D341Med (cell line): Measurements from ENCODE around the gene FAM20A.

Experiments
- DNase-seq: peaks from one replicate; pipeline ENCODE4 v3.0.0; 2012; ENCODE audit warnings: low spot score

FAM20A gene

DNA sequence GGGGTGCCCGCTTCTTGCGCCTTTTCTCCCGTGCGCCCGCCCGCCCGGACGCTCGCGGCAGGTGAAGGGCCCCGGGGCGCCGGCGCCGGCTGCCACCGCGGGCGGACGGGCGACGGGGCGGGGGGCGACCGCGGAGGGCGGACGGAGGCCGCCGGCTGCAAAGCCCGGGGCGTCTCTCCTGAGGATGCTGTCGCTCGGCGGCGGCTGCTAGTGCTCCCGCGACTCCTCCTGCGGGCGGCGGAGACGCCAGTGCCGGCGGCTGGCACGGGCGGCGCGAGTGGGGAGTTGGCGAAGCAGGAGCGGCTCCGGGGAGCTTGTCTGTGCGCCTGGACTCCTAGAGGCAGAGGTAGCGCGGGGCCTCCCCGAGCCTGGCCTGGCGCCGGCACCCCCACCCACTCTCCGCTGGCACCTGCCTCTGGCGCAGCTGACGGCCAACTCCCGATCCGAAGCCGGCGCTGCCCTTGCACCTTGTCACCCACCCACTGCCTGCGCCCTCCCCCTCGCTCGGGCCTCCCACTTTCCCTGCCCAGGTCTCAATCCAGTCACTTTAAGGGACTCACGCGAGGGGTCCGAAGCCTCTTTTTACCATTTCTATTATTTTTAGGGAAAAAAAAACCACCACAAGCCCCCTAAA lies at the start of gene FAM20A:
Gene FAM20A, minus strand, starts transcription at position 437 of the 634 bp plus-strand sequence. CDS start 701 bp downstream, outside the sequence.
- peak; percentile 80 for DNase-seq

DNA sequence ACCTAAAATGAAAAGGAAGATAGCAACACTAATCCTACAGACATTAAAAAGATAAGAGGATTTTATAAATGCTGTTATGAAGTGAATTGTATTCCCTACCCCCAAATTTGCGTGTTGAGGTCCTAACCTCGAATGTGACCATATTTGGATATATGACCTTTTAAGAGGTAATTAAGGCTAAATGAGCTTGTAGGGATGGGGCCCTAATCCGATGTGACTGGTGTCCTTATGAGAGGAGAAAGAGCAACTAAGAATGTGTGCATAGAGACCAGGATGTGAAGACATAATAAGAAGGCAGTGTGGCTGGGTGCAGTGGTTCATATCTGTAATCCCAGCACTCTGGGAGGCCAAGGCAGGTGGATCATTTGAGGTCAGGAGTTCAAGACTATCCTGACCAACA lies 48.2 kb upstream of the FAM20A start:
- no peak for DNase-seq

DNA sequence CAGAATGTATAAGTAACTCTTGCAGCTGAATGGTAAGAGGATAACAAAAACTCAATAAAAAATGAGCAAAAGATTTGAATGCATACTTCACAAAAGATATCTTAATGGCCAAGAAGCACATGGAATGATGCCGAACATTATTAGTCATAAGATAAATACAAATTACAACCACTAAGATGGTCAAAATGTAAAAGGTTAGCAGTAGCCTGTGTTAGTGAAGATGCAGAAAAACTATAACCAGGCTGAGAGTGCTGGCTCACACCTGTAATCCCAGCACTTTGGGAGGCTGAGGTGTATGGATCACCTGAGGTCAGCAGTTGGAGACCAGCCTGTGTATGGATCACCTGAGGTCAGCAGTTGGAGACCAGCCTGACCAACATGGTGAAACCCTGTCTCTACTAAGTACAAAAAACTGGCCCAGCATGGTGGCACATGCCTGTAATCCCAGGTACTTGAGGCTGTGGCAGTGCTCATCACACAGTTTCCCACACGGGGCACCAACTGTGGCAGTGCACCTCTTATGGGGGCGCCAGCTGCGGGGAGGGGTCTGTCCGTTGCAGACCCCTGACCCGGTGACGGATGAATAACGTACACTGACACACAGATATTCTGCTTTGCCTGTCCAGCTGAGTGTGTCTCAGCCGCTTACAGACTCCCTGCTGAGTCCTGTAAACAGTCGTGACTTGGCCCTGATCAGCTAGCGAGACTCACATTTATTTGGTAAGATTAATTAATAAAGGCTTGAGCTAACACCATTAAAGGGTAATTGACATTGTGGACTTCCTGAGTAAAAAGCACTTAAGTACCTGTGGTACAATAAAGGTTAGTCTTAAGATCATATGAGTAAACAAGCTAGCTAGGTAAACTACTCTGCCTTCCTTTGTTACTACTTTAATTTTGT lies 45.7 kb upstream of the FAM20A start:
- no peak for DNase-seq

DNA sequence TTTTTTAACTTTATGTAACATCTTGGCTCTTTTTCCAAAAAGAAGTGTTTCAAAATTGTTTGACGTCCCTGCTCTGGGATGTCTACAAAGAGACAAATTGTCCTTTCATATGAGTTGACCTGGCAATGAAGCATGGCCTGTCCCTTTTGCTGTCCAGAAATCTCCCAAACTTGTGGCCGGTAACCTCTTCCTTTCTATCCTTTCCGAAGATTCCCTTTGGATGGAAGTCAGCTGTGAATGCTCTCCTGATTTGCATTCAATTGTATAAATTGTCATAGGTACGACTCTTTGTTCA lies 40.9 kb upstream of the FAM20A start:
- no peak for DNase-seq

DNA sequence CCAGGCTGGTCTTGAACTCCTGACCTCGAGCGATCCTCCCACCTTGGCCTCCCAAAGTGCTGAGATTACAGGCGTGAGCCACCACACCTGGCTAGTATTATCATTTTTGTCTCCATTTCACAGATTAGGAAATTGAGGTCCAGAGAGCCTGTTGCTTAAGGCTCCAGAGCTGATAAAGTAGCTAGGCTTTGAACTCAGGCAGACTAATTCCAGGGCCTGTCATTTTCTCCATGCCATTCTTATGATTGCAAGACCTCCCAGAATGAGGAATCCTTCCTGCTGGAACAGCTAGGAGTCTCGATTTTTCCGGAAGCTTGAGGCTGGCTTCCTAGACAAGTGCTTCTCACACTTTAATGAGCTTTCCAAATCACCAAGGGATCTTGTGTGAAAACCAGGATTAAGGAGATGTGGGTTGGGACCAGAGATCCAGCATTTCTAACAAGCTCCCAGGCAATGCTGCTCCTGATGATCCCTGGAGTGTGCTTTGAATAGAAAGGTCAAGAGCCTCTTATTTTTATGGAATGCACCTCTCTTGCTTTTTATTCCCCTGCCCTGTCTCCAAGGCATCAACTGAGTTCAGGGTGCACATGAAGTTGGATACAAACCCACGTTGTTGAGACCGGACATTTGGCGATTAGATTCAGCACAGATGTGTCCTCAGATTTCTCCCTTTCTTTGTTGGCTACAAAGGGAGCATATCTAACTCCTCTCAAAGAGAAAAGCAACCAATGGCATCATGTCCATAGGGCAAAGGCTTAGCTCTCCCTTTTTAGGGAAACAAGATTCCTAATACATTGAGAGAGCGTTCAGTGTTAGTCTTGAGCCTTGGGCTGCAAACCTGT lies 40.3 kb upstream of the FAM20A start:
- DNase-seq: no peak

DNA sequence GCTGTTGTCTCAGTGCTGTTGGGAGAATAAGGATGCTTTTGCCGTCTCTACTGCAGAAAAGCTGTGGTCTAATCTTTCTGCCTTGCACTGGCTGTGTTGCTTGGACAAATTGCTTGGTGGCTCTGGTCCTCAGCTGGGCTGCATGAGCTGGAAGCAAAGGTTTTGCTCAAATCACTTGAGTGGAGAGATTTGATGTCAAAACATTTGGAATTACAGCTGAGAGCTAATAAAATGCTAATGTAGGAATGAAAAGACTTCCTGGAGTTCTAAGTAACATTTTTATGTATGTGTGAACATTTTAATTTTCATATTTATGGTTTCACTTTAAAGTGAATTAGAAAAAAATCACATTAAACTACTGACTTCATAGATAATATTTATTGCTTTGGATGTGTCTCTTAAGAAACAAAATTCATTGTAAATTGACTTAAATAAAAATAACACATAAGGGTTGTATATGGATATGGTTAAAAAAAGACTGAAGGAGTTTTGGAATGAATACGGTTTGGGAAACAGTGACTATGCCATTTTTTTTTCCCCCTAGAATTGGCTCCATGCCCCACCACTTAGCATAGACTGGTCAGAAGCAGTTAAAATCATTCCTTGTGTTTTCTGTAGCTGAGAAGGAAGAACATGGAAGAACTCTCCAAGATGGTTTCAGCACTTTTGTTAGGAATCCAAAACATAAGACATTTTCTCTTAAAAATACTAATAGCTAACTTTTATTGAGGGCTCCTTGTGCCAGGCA lies 39.2 kb upstream of the FAM20A start:
- no peak for DNase-seq

DNA sequence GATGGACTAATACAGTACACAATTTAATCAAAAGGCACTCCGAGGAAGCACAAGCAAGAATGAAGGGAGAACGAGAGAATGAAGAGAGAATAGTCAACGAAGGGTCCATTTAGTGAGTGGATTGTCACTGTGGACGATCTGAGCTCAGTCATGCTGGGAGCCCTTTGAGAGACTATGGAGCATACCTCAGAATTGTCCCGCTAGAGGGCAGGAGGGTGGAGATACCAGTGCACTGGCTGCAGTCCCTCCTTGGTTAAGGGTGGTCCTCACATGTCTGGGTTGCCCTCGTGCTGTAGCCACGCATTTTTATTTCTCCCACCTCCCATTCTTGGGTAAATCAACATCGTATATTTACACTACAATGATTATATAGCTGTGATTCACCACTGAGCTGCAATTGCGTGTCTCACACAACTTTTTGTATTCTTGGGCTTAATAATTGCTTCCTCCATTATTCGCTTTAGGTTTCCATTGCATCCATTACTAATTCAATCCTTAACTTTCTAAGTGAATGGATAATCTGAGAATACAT lies 33.2 kb upstream of the FAM20A start:
- DNase-seq: no peak

DNA sequence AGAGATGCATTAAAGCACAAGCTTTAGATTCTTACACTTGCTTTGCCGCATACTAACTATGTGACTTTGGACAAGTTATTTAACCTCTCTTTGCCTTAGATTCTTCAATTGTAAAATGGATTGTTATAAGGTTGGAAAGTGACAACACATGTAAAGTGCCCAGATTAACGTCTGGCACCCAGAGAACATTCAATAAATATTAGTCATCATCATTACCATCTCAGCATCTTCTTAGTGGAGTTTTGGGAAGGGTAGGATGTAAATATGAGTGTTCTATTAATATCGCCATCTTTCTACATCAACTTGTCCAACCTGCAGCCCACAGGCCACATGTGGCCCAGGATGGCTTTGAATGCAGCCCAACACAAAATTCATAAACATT lies 27.4 kb upstream of the FAM20A start:
- no peak for DNase-seq

DNA sequence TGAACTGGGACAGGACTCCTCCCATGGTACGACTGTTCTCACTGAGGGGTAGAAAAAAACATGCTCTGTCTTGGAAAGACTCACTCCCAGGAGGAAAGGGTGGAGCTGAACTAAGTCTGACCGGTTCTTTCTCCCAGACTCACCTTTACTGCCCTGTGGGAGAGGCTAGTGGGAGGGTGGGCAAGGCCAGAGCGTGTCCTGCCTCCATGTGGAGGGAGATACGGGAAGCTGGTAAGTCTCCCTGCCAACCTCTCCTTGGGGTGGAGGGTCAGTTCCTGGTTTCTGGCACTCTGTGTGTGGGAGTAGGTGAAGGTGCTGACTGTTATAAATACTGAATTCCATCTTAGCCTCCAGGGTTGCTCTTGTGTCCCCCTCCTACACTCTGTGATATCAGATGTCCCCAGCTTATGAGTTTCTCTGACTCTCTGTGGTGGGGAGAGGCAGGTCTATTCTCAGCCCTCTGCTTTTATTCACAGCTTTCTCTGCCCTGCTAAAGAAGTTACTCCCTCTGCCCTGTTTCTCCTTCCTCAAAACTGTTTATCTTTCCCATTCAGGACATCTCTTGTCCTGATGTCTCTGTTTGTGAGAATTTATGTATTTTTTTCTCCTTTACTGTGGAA lies 26.9 kb upstream of the FAM20A start:
- no peak for DNase-seq

DNA sequence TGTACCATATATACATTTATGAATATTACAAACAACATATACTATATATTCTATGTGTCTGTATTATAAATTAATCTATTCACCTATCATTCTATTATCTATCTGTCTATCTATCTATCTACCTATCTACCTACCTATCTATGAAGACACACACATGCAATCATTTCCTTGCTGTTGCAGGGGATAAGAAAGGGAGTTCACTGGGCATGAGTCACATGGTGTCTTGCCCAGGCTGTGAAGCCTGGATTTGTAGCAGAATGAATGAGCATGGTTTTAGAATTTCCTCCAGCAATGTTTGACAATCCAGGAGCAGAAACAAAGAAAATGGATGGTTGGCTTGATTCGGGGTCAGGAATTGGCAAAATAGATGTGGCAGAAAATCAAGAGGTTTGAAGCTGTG lies 23.2 kb upstream of the FAM20A start:
- no peak for DNase-seq

DNA sequence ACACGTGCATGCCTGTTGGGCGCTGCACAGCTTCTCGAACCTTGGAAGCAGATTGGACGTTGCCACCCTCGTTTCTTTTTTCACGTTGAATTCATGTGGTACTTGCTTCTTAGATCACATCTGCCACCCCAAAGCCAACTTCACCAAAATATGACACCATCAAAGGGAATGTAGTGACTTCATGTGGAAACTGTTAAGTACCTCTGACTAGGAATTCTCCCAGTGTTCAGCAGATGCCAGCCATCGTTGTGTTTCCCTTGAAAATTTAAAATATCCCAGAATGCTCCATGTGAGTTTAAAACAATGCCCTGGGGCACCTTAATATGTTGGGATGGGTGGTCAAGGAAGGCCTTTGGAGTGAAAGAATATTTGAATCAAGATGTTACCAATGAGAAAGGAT lies 22.6 kb upstream of the FAM20A start:
- no peak for DNase-seq

DNA sequence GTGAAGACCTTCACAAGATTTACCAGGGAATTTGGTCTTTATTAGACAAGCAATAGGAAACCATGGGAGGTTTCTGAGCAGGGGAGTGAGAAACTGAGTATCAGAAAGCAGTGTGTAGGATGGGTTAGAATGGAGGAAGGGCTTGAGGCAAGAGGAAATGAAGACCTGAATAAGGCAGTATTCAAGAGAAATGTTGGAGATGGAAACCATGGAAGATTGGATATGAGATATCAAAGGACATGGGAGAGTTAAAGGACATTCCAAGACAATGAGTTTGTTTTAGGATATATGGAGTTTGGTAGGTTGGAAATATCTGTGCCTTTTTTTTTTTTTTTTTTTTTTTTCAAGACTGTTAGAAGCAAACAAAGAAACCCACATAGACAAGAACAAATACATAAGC lies 21.3 kb upstream of the FAM20A start:
- no peak for DNase-seq

DNA sequence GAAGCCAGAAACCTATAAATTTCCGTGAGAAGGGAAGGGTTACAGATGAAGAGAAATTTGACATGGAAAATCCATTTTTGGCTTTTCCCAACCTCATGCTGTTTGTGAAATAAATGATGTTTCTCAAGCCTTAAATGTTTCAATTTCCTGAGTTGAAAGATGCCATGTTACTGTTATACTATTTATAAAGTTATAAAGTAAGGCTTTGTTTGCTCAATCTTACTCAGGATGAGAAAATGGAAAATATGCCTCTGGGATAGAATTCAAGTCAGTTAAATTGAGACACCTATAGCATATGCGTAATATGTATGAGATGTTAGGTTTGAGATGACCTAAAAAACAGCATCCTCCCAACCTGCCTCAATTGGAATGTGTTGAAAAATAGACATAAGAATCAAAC lies 19.9 kb upstream of the FAM20A start:
- no peak for DNase-seq

DNA sequence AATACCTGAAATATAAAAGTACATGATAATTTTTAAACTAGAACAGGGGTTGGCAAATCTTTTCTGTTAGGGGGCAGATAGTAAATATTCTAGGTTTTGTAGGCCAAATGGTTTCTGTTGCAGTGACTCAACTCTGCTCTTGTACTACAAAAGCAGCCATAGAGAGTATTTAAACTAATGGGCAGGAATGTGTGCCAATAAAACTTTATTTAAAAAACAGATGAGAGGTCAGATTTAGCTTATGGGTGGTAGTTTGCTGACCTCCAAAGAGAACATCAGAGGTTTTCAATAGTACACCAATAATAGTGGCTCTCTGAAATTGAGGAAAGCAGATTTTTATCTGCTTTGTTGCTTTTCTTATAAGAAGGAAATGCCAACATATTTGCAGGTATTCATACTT lies 15.2 kb upstream of the FAM20A start:
- DNase-seq: no peak

DNA sequence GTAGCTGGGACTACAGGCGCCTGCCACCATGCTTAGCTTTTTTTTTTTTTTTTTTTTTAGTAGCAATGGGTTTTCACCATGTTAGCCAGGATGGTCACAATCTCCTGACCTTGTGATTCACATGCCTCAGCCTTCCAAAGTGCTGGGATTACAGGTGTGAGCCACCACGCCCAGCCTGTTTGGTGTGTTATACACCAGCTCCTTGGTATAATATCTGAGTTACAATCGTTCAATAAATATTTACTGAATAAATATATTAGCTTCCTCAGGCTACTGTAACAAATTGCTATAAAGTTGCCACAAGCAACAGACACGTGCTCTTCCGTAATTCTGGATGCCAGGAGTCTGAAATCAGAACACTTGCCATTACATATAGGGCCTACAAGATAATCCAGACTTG lies 13.6 kb upstream of the FAM20A start:
- no peak for DNase-seq

DNA sequence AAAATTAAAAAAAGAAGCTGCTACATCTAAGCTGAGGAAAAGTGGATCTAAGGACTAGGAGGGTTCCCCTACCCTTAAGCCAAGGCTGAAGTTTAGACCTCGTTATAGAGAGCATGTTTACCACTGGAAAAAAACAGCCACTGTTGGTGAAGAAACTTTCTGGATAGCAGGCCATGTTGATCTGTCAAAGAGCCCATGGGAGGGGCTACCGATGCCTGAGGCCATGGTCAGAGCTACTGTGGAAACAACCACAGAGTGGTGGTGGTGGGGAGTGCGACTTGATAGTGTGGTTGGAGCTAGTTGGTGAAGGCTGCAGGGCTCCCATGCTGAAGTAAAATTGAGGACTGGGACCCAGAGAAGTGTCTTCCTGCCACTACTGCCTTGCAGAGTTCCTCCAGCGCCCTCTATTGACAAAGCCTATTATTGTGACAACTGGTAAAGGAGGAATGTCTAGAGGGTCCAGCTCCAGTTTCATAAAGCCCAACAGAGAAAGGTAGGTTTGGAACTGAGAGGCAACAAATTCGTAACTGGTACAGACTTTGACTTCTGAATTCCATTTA lies 12.7 kb upstream of the FAM20A start:
- peak; percentile 79 for DNase-seq

DNA sequence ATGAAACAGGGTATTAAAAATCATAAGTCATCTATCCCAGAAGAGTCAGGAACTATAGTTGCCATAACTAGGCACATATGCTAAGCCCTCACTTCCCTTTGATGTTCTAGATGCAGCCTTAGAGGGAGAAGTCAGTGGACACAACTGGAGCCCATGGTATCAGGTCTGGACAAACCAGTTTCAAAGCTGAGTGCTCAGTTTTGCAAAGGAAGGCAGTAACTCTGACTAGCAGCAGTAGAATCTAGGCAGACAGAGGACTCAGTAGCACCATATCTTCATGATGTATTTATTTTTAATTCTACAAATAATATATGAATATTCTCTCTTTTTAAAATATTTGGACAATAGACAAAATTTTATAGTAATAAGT lies 11.7 kb upstream of the FAM20A start:
- no peak for DNase-seq

DNA sequence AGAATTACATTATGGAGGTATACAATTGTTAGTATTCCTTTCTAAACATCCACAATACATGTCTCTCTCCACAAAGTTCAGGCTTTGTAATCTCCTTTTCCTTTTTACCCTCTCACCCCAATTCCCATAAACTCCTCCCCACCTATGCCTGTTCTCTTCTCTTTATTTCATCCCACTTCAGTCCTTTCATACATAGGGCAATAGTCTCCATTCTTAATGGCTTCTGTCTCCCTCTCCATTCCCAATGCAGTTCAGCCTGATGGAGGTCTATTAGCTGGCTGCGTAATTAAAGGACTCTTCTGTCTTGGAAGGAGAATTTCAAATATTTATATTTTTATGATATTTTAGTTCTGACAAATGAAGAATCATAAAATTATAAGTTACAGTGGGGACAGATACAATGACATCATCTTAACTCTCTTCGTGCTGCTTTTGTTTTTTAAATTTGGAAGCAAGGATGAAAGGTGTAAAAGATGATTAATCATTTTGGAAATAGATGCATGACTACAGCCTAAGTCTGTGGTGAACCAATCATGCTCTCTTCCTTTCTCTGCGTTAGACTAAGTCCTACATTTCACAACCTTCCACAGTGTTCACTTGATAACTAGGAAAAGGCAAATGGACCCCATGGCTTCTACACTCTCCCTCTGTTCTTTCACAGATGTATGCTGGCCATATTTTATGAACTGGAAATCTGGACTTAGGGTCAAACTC lies 11.2 kb upstream of the FAM20A start:
- no peak for DNase-seq

DNA sequence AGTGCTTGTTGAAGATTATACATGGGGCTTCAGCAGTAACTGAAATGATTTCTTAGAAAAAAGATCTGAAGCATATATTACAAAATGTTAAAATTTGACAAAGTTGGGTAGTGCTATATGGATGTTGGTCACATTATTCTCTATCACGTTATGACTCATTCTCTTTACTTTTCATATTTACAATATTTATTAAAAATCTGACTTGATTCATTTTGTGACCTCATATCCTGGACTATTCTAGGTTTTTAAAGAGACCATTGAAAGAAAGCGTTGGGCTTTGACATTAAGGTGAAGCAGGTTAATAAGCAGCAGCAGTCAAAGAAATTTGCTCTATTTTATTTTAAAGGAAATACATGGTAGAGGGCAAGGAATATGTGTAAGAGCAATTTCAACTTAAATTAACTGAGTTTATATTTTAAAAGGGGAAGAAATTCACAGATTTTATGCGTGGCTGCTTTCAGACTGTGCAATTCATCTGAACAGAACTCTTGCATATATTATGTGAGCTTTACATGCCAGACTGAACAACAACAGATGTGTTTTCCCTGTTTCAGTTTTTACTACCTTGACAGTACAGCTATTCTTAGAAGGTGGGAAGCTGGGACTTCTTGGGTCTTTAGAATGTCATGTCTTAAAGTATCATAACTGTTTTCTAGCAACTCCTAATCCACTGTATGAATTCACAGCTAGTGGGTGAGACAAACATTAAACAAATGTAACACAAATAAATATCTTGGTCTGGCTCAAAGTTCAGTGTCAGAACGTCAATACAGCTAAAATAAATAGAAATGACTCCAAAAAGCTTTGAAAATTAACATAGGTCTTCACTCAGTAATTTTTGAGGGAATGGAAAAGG lies 10.4 kb upstream of the FAM20A start:
- no peak for DNase-seq

DNA sequence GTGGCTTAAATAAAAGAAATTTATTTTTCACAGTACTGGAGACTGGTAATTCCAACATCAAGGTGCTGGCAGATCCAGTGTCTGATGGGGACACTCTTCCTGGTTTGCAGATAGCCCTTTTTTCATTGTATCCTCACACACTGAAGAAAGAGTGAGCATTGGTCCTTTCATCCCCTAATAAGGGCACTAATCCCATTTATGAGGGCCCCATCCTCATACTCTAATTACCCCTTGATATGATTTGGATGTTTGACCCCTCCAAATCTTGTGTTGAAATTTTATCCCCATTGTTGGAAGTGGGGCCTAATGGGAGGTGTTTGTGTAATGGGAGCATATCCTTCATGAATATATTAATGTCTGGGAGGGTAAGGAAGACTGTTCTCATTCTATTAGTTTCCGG lies 9.4 kb upstream of the FAM20A start:
- no peak for DNase-seq
